Limb (tissue), 2 donors: ENCODE measurements around the gene ERBB4.
A peak's percentile ranks its signal among the peaks of the same experiment; 100 is the strongest.
"Not testable (repeated sequence)": the region's sequence is repeated elsewhere in the genome, so short reads cannot be mapped to it uniquely, and the experiment has no call there.

ENCODE experiments used
- DNase-seq, 2 donors: peaks; one replicate each; pipeline ENCODE4 v3.0.0-alpha.2; 2016; ENCODE audit errors: extremely low spot score in 2 of 2

ERBB4 gene

DNA sequence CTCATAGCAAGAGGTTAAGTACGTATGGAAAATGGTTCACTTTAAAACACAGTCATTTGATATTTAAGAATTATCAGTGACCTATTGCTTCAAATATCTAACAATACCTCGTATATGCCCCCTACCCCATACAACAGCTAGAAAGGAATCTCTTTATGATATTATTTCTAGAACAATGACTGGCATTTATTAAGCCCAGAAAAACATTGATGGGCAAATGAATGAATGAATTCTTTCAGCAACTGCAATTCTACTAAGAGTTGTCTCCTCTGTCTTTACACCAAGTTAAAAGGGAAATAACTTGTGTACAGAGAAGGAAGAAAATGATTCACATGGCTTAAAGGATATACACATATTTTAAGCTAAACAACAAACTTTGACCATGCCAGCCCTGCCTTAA, 384.7 kb downstream of the ERBB4 start:
- no peak for DNase-seq

DNA sequence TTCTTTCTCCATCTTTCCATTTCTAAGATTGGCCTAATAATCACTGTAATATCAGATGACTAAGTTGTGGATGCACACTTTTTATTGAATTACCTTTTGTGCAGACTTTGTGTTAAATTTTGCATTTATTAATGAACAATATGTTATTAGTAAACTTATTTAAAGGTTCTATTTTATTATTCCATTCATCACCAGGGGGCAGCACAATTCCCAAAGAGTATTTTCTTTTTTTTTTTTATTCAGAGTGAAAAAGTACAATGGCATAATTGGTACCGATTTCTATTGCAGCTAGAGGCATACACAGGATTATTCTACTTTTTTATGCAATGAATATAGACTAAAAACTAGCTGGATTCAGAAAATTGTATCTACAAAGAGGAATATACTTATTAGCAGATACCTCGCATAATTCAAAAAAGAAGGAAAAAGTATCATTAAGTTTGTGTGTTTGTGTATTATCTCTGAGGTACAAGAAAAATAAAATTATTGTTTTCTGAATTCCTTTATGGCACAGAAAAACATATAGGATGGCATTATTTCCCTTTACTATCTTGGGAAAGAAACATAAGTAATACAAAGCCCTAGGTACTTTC, 390.6 kb downstream of the ERBB4 start:
- DNase-seq: peak in 1 of 2 donors; percentile 5

DNA sequence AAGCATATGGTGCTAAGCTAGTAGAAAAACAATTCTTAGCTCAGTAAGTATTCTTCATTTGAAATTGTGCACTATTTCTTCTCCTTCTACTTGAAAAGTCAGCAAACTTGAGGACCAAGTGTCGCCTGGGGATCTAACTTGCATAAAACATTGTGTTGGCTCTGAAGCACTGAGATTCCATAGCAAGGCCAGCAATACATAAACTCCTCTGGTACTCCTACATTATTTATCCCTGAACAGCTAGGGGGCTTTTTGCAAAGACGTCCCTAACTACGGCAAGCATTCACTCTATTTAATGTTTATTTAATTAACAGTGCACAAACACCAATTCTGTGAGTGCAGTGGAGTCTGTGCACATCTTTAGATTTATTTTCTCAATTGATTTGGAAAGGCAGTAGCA, 392.2 kb downstream of the ERBB4 start:
- no peak for DNase-seq

DNA sequence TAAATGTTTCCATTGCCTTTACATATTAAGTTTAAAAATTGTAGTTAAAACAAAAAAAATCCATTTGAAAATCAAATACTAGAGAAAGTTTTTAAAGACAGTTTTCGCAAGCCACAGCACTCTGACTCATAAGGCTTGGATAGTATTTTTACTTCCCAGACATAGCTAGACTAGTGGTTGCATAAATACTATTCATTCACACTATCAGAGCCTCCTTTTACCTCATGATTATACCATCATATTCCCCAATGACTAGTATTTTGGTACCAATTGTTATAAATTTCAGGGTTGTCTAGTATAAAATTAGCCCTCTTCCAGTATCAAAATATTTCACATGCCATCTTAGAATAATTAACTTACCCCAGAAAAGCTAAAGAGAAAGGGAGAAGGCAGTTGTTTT, 393.5 kb downstream of the ERBB4 start:
- DNase-seq: no peak

DNA sequence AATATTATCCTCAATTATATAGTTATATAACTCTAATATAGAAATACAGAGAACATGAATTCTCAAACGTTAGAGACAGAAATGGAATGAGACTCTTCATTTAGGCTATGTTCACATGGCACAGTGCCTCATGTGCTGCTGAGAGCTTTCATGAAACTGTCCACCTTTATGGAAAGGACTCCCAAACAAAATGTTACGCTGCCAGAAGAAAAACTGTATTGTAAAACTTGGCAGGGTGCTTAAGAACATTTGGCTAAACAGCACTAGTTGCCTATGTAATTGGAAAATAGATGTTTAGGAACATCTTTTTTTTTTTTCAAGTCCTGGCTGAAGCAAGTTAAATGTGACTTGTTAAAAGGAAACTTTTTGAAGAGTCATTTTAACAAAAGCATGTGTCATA, 396.0 kb downstream of the ERBB4 start:
- DNase-seq: peak in 1 of 2 donors; percentile 8

DNA sequence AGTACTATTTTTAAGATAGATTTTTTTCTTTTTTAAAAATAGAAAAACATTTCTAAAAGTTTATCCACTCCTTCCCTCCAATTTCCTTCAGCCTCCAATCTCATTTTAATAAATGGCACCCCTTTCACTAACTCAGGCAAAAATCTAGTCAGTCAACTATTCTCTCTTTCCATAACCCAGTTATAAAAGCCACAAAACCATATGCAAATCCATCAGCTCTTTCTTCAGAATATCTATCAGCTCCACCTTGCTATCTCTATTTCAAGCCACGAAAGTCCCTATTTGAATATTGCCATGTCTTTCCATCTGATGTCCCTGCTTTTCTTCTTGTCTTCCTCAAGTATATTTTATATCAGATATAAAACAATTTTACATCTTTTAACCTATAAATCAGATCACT, 397.1 kb downstream of the ERBB4 start:
- no peak for DNase-seq

DNA sequence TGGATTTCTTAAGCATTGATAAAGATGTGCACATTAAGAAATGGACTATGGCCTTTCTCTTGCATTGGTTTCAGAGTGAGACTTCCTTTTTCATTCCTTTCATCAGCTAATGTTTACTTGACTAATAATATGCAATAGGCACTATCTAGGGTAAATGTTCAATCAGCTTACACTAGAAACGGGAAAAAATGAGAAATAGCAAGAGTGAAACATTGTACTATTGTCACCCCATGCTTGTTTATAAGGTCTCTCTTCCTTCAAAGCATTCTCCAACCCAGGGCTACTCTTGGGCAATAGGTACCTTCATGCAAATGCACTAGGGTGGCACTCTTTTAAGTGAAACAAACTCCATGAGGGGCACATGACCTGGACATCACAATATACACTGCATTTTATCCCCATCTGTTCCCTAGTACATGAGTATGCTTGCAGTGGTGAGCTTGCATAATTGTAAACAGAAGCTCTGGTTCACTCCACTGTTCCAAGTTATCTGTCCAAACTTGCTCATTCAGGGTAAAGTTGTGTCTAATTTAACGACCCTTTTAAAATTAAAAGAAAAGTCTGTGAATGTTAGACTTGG, 402.3 kb downstream of the ERBB4 start:
- DNase-seq: no peak

DNA sequence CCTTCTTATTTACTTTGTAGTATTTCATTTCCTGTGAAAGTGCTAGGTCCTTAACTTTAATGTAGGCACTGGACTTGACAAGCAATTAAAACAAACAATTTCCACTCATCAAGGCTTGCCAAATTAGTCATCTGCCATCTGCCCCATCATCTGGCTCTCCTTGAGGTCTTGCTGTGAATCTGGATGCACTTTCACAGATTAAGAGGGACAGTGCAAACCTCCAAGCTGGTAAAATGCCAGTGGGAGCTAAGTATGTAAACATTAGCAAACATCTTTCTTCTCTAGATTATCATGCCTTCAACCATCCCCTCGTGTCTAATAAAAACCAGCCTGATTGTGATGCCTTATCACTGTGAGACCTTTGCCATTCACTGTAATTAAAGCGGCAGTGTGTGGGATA, 402.9 kb downstream of the ERBB4 start:
- DNase-seq: no peak

DNA sequence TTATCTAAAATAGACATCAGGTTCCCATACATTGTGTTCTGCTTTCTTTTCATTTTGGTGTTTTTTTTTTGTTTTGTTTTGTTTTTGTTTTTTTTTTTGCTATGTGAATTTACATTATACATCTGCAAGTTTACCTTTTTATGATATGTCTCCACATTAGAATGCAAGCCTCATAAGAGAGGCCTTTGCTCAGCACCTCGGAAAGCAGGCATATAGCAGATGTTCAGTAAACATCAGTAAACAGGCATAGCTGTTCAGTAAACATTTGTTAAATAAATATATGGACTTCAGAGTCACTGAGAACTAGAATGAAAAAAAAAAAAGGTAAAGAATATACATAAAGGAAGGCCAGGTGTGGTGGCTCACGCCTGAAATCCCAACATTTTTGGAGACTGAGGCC, 405.3 kb downstream of the ERBB4 start:
- no peak for DNase-seq

DNA sequence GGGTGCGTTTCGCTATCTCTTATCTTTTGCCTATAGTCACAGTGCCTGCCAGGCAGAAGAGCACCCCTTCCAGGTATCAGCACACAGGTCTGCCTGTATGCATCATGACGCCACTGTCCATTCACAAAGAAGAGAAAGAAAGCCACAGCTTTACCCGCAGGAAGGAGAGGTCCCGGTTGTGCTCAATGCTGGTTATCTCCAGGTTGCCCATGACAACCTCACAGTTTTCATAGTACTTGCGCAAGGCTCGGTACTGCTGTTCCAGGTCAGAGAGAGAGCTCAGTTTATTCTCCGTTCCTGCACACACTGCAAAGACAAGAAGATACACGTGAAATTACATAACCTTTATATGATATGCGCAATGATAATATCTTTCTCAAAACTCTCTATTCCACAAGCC, 414.0 kb downstream of the ERBB4 start:
- DNase-seq: no peak

DNA sequence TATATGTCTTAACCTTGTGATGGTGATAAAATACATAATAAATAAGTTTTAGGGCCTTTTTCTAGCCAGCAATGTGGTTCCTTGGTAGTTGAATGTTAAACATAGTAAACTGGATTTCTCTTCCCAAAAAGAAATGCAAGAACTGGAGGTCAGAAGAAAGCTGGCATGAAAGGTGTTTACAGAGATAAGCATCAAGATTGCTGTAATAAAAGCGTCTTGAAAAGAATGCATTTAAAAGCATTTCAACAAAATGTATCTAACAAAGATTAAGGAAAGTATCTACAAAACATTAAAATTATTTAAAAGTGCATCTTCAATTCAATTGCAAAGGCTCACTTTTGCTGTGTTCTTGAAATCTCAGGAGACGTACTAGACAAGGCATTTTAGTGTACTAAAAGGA, 419.0 kb downstream of the ERBB4 start:
- no peak for DNase-seq

DNA sequence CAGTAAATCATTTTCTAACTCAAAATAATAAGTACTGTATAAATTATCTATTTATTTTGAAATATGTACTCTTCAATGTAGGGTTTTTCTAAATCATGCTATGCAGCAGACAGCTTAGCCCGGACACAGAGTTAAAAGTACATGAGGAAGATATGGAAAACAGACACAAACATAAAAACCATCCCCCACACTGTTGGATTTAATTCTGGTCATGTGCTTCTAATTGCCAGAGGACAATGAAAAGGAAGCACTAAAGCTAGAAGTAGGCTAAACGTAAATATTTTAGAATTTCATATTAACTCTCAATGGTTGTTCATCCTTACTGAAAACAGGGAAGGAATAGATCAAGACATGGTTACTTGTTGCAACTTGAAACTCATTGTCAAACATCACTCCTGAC, 420.7 kb downstream of the ERBB4 start:
- peak in 1 of 2 donors; percentile 4 for DNase-seq

DNA sequence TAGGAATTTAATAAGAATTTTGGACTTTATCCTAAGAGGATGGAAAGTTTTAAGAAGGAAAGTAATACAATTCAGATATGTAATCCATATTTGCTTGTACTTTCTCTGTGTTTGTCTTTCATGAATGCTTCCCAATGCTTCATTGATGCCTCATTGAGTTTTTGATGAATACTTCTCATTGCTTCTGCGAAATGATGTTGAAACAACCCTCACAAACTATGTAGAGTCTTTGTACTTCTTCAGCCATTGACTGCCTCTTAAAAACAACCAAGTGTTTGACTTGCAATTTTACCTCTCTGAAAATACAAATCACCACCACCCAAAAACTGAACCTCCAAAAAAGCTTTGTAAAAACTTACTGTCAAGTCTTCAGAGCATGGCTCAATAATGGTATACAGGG, 424.1 kb downstream of the ERBB4 start:
- no peak for DNase-seq

DNA sequence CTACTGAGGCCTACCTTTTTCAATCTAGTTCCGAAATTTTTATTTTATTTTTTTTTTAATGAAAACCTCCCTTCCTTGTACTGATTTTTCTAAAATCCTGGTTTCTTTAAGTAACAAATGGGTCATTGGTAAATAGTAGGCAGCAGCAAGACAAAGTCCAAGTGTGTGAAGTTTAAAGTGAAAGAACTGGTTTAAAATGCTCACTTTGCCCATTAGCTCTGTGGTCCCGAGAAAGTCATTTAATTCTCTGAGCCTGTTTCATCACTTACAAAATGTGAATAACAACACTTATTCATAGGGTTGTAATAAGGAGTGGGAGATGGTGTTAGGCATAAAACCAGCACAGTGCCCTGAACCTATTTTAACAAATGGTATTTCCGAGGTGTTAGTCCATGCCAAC, 426.2 kb downstream of the ERBB4 start:
- no peak for DNase-seq

DNA sequence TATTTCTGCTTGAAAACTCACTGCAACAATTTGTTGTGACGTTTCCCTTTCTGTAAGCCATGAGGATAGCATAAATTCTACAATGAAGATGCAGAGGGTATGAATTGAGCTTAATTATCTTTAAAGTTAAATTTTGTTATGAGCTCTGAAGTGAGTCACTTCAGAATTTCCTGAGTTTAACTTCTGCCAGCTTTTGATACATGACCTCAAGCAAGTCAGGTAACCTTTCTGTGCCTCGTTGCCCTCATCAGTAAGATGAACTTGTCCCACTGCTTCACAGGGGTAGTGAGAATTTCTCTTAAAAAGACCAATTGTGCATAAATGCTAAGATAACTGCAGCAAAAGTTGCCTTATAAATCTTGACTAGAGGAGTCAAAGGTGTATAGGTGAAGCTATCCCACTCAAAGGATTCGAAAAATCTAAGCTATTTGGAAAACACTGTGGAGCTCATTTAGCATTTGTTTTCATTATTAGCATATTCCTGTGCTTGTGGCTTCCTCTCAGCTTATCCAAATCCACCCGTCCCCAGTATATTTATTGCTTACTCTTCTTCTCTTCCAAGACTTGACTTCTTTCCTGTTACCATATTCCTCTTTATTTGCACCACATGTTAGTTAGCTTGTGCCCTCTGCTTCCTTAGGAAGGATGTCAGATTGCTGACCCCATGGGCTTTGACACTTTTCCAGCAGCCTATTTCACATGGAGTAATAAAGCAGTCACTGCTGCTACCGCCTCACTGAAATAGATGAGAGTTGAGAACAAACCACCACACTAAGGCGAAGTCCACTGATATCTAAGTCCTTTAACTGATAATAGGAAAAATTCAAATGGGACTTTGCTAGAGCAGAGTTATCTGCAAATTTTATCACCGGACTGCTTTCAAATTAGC, 428.6 kb downstream of the ERBB4 start:
- DNase-seq: no peak

DNA sequence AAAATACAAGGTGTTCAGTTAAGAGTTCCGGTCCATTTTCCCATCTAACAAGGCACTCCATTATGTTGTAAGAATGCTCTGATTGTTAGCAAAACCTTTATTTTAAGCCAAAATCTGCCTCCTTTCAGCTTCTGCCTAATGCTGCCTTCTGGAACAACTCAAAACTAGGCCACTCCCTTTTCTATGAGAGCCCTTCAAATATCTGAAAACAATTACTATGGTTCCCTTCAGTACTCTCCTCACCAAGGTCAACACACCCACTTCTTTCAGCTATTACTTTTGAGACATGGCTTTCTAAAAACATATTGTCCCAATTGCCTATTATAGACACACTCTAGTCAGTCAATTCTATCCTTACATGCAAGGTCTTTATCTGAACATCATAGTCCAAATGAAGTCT, 429.4 kb downstream of the ERBB4 start:
- no peak for DNase-seq

DNA sequence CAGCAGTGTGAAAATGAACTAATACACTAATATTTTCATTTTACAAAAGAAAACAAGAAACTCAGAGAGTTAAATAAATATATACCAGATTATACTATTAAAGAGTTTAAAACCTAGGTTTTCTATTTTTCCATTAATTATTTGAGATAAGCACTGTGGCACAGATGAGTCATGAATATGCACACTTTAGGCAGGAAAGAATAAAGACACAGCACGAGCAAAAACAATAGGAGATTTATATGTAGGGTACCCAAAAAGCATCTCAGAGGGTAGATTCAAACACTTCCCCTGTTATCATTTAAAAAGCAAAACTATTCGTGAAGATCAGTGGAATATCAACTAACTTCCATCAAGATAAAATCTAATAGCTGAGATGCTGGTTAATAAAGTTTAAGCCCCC, 430.6 kb downstream of the ERBB4 start:
- DNase-seq: no peak

DNA sequence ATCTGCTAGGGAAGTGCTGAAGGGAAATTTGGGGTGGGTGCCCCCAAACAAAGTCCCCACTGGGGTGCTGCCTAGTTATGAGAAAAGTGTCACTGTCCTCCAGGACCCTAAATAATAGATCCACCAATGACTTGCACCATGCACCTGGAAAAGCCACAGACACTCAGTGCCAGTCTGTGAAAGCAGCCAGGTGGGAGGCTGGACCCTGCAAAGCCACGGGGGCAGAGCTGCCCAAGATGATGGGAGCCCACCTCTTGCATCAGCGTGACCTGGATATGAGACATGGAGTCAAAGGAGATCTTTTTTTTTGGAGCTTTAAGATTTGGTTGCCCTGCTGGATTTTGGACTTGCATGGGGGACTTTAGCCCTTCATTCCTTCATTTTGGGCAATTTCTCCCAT, 431.6 kb downstream of the ERBB4 start:
- no peak for DNase-seq

DNA sequence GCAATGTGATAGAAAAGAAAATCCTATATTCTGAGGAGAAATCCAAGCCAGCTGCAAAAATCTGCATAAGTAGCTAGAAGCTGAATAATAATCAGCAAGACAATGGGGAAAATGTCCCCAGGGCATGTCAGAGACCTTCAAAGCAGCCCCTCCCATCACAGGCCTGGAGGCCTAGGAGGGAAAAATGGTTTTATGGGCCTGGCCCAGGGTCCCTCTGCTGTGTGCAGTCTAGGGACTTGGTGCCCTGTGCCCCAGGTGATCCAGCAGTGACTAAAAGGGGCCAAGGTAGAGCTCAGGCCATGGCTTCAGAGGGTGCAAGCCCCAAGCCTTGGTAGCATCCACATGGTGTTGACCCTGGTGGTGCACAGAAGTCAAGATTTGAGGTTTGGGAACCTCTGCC, 432.1 kb downstream of the ERBB4 start:
- not testable (repeated sequence) for DNase-seq

DNA sequence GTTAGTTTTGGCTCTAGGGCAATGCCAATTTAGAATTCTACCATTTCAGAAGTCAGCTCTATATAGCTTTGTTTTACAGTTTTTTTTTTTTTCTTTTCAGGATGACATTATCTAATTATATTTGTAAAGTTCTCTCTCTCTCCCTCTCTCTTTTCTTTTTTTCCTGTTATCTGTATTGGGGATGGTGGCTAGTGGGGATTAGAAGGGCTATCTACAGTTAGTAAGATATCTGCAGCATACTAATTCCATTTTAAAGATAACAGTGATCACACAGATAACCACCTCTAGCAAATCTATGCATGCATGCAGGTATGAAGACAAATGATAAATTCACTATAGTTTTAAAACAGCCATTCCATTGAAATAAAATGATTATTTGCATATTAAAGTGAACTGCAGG, 438.9 kb downstream of the ERBB4 start:
- DNase-seq: no peak

DNA sequence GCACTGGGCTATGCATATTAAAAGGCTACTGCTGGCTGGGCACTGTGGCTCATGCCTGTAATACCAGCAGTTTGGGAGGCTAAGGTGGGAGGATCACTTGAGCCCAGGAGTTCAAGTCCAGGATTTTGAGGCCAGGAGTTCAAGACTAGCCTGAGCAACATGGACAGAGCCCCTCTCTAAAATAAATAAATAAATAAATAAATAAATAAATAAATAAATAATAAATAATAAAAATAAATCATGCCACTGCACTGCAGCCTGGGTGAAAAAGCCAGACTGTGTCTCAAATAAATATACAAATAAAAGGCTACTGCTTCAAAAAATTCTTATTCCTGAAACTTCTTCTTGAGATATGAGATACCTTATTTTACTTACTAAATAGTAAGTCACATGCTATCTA, 439.6 kb downstream of the ERBB4 start:
- DNase-seq: no peak

DNA sequence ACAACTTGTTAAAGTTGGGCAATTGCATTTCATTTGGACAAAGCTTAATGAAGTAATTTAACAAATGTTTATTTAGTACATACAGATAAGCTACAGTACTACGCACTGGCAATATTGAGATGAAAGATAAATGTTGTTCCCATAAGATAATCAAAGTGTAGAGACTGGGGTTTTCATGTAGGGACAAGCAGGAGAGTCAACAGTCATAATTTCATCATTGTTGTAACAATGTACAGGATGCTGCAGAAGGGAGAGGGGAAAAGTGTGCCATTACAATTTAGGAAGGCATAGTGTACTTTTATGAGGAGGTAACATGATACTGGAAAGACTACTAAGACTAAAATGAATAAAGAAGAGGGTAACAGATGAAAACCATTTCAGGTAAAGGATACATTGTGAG, 441.6 kb downstream of the ERBB4 start:
- DNase-seq: no peak

DNA sequence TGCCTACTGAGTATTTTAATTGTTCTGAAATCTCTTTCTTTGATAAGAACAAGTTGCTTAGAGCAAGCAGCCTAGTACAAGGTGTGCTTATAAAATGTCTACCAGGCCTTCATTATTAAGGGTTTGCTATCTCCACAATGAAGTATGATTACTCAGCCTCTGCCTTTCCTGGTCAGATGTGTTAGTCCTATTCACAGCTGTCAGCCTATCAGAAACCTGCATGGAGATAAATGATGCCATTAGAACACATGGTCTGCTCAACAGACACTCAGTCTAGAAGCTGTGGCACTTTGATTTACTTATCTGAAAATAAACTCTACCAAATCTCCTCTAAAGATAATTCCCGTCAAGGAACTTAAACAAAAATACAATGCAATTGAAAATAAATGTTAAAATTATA, 448.7 kb downstream of the ERBB4 start:
- no peak for DNase-seq
